ENCODE results near the gene FAXC.

Gene FAXC

GRCh38 chr6:99252421-99252820 lies 97.1 kb downstream of the FAXC start:
- peaks cover 14% of the 10 kb centered on the region for H3K27me3 ChIP-seq
- no peaks in the 10 kb centered on the region for H3K9me3 ChIP-seq
- DNase-seq: no peak

GRCh38 chr6:99250476-99250875 lies 99.0 kb downstream of the FAXC start:
- Histone ChIP-seq H3K27me3 (peaks cover 14% of the 10 kb centered on the region), H3K36me3 (no peaks in the 10 kb centered on the region)

More at GRCh38 chr6:99252421-99252820, 97.1 kb downstream of the FAXC start:
- H3K4me3 ChIP-seq (ENCODE audit: low read depth, low read length): no peak overlapping the region
- H3K36me3 ChIP-seq: no peaks in the 10 kb centered on the region
- TF ChIP-seq CTCF (IDR thresholded peaks at IDR 0.05; ENCODE audit: low read depth, low read length): no peak
- no peaks in the 10 kb centered on the region for H3K4me1 ChIP-seq

GRCh38 chr6:99246602-99247001 lies 102.9 kb downstream of the FAXC start:
- TF ChIP-seq CTCF (IDR thresholded peaks at IDR 0.05; ENCODE audit: low read depth, low read length): no peak
- H3K4me3 ChIP-seq (ENCODE audit: low read depth, low read length): no peak overlapping the region
- no peaks in the 10 kb centered on the region for H3K27me3 ChIP-seq
- no peaks in the 10 kb centered on the region for H3K36me3 ChIP-seq
- no peak for DNase-seq
- no peaks in the 10 kb centered on the region for H3K4me1 ChIP-seq
- no peaks in the 10 kb centered on the region for H3K9me3 ChIP-seq

More at GRCh38 chr6:99250476-99250875, 99.0 kb downstream of the FAXC start:
- no peak for DNase-seq
- TF ChIP-seq CTCF (IDR thresholded peaks at IDR 0.05; ENCODE audit: low read depth, low read length): no peak
- Histone ChIP-seq H3K4me3 (ENCODE audit: low read depth, low read length) (no peak overlapping the region), H3K4me1 (no peaks in the 10 kb centered on the region), H3K9me3 (no peaks in the 10 kb centered on the region)

- peak; percentile 15 for DNase-seq
Measured at GRCh38 chr6:99241905-99242534, 107.5 kb downstream of the FAXC start.

GRCh38 chr6:99236010-99236409 lies 113.5 kb downstream of the FAXC start:
- Histone ChIP-seq H3K4me1 (no peaks in the 10 kb centered on the region), H3K27me3 (peaks cover 34% of the 10 kb centered on the region), H3K4me3 (ENCODE audit: low read depth, low read length) (no peak overlapping the region), H3K36me3 (no peaks in the 10 kb centered on the region), H3K9me3 (no peaks in the 10 kb centered on the region)
- no peak for DNase-seq
- TF ChIP-seq CTCF (IDR thresholded peaks at IDR 0.05; ENCODE audit: low read depth, low read length): no peak

More at GRCh38 chr6:99241905-99242534, 107.5 kb downstream of the FAXC start:
- Histone ChIP-seq H3K36me3 (no peaks in the 10 kb centered on the region), H3K9me3 (no peaks in the 10 kb centered on the region), H3K27me3 (no peaks in the 10 kb centered on the region), H3K4me1 (no peaks in the 10 kb centered on the region), H3K4me3 (ENCODE audit: low read depth, low read length) (no peak overlapping the region)
- peak; percentile 47 for TF ChIP-seq CTCF (IDR thresholded peaks at IDR 0.05; ENCODE audit: low read depth, low read length)

- TF ChIP-seq CTCF (IDR thresholded peaks at IDR 0.05; ENCODE audit: low read depth, low read length): no peak
- DNase-seq: no peak
- no peaks in the 10 kb centered on the region for H3K36me3 ChIP-seq
- H3K4me1 ChIP-seq: no peaks in the 10 kb centered on the region
- no peak overlapping the region for H3K4me3 ChIP-seq (ENCODE audit: low read depth, low read length)
- H3K9me3 ChIP-seq: no peaks in the 10 kb centered on the region
- H3K27me3 ChIP-seq: peaks cover 34% of the 10 kb centered on the region
Measured at GRCh38 chr6:99233219-99233618, 116.3 kb downstream of the FAXC start.
